ENCODE measurements around the gene STK10.

GRCh38 chr5:172104801-172105701 lies 83.0 kb downstream of the STK10 start:
- TF ChIP-seq, protein P1, sequence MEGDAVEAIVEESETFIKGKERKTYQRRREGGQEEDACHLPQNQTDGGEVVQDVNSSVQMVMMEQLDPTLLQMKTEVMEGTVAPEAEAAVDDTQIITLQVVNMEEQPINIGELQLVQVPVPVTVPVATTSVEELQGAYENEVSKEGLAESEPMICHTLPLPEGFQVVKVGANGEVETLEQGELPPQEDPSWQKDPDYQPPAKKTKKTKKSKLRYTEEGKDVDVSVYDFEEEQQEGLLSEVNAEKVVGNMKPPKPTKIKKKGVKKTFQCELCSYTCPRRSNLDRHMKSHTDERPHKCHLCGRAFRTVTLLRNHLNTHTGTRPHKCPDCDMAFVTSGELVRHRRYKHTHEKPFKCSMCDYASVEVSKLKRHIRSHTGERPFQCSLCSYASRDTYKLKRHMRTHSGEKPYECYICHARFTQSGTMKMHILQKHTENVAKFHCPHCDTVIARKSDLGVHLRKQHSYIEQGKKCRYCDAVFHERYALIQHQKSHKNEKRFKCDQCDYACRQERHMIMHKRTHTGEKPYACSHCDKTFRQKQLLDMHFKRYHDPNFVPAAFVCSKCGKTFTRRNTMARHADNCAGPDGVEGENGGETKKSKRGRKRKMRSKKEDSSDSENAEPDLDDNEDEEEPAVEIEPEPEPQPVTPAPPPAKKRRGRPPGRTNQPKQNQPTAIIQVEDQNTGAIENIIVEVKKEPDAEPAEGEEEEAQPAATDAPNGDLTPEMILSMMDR (IDR thresholded peaks at IDR 0.05) = no peak
- no peak for TF ChIP-seq POLR2A (IDR thresholded peaks at IDR 0.05)

Data from body of pancreas (tissue), 4 donors.